GM21360 (cell line): ENCODE measurements around the gene EIF3A.
"Not testable (repeated sequence)": the region's sequence is repeated elsewhere in the genome, so short reads cannot be mapped to it uniquely, and the experiment has no call there.

Source experiments
- ATAC-seq: cut with Tn5 transposase; IDR thresholded peaks from one replicate; pipeline ENCODE4 v1.9.1; 2021; ENCODE audit warnings: mild to moderate bottlenecking, moderate library complexity; ENCODE audit not compliant: unreplicated experiment

EIF3A gene

GRCh38 chr10:119049777-119050176 is 30.8 kb downstream of the EIF3A start:
- no peak for ATAC-seq

GRCh38 chr10:119049361-119049760 is 31.3 kb downstream of the EIF3A start:
- ATAC-seq = no peak

GRCh38 chr10:119045561-119045960 is 35.1 kb downstream of the EIF3A start:
- ATAC-seq = no peak

- ATAC-seq = no peak
Observed at GRCh38 chr10:119042169-119042568, 38.4 kb downstream of the EIF3A start.

- no peak for ATAC-seq
Observed at GRCh38 chr10:119041326-119041725, 39.3 kb downstream of the EIF3A start.

- ATAC-seq = no peak
Observed at GRCh38 chr10:119039161-119039560, 41.5 kb downstream of the EIF3A start.

GRCh38 chr10:119031496-119032059 is 49.0 kb downstream of the EIF3A start:
- ATAC-seq = no peak

- ATAC-seq = peak; percentile 49
Observed at GRCh38 chr10:119030421-119031250, 50.0 kb downstream of the EIF3A start.

- ATAC-seq = peak; percentile 22
Observed at GRCh38 chr10:119029613-119030420, 50.8 kb downstream of the EIF3A start, which contains the start of gene NANOS1. Gene NANOS1, plus strand, starts transcription at chr10:119029714. Its CDS starts 88 bp downstream, at chr10:119029802.

- ATAC-seq = peak; percentile 59
Observed at GRCh38 chr10:119028900-119029612, 51.6 kb downstream of the EIF3A start.

- ATAC-seq = not testable (repeated sequence)
Observed at GRCh38 chr10:119028445-119028899, 52.1 kb downstream of the EIF3A start.

GRCh38 chr10:119026301-119027110 is 54.1 kb downstream of the EIF3A start:
- no peak for ATAC-seq

- ATAC-seq = no peak
Observed at GRCh38 chr10:119025776-119026175, 54.8 kb downstream of the EIF3A start.

- no peak for ATAC-seq
Observed at GRCh38 chr10:119025336-119025735, 55.3 kb downstream of the EIF3A start.

GRCh38 chr10:119024882-119025281 is 55.7 kb downstream of the EIF3A start:
- ATAC-seq = no peak

- no peak for ATAC-seq
Observed at GRCh38 chr10:119023553-119023868, 57.1 kb downstream of the EIF3A start.

GRCh38 chr10:119022846-119023552 is 57.6 kb downstream of the EIF3A start:
- no peak for ATAC-seq

GRCh38 chr10:119020627-119020946 is 60.0 kb downstream of the EIF3A start:
- no peak for ATAC-seq

- ATAC-seq = no peak
Observed at GRCh38 chr10:119007211-119007574, 73.4 kb downstream of the EIF3A start.
